Ovary (tissue), 9 donors: ENCODE data around the gene STPG4. TPM values are rescaled to one million over a fixed set of nuclear protein-coding genes. Genes with fewer than 3 reads are reported as not detected.

Experiments used
- DNase-seq, 5 donors: peaks; one replicate each; pipeline ENCODE4 v3.0.0-alpha.2; 2019 to 2020
- H3K27ac ChIP-seq, 2 donors: fragments of 200-600 bp; one replicate each; pipeline versions ENCODE4 v1.5.1 to v1.8.0; 2019 to 2022
- H3K27me3 ChIP-seq: fragments of 200-600 bp; one replicate; pipeline ENCODE4 v1.8.0; 2022
- H3K36me3 ChIP-seq: fragments of 200-600 bp; sonication (generic); one replicate; pipeline ENCODE4 v1.5.1; 2019
- H3K4me1 ChIP-seq: one replicate; pipeline ENCODE4 v1.8.1; 2013; ENCODE audit warnings: mild to moderate bottlenecking, moderate library complexity; ENCODE audit not compliant: insufficient read depth
- H3K4me3 ChIP-seq: fragments of 200-600 bp; sonication (generic); one replicate; pipeline ENCODE4 v1.5.1; 2017
- H3K9me3 ChIP-seq, 2 donors: fragments of 200-600 bp in 1 of 2; sonication (generic) in 1 of 2; one replicate each; pipeline versions ENCODE4 v1.5.1 to v1.8.1; 2013 to 2019; ENCODE audit warnings: mild to moderate bottlenecking in 1 of 2, moderate library complexity in 1 of 2
- CTCF ChIP-seq, 3 donors: fragments of 450-650 bp in 2 of 3; fragments of 200-600 bp in 1 of 3; IDR thresholded peaks; one replicate each; pipeline versions ENCODE4 v1.5.1 to v1.8.0; 2016 to 2022; ENCODE audit warnings: antibody characterized with exemption in 3 of 3, mild to moderate bottlenecking in 1 of 3
- EP300 ChIP-seq: sonication (generic); formaldehyde crosslinking; IDR thresholded peaks from one replicate; pipeline ENCODE4 v1.6.1; 2017; ENCODE audit warnings: antibody characterized with exemption
- POLR2A ChIP-seq: fragments of 450-650 bp; IDR thresholded peaks from one replicate; pipeline ENCODE4 v1.6.1; 2017; ENCODE audit warnings: antibody characterized with exemption, mild to moderate bottlenecking, moderate library complexity
- WGBS, 3 donors: extraction: QIAGEN DNeasy Blood & Tissue Kit in 1 of 3; methylation state at CpG; one replicate each; pipeline versions ENCODE4 v1.1.5 to v1.1.7; 2013 to 2017; 5-methylcytosine and 5-hydroxymethylcytosine counted together
- intact Hi-C, 4 donors: fragments of 100-400 bp; cut with DNase I; formaldehyde crosslinking; loops; one replicate each; pipeline versions ENCODE4 v1.11.0 to v1.15.1; 2022 to 2023
- polyA plus RNA-seq, 2 donors: library from polyadenylated mRNA; stranded (reverse); fragments of 200-250 nt in 1 of 2; fragments of 350-450 nt in 1 of 2; fragmentation: Illumina TruSeq in 1 of 2; extraction: RNeasy Lipid Tissue Mini Kit (QIAGEN cat#74804) in 1 of 2; gene quantifications; one replicate each; pipeline ENCODE4 v1.2.3, GENCODE V29; 2013 to 2014
- total RNA-seq, 7 donors: library from RNA; depleted of rRNA in 2 of 7; stranded (reverse); fragments of >200 nt in 2 of 7; fragmentation: NEBNext Ultra II Directional in 3 of 7; extraction: Animal tissue kit (Norgen Biotek cat#: 25700) in 3 of 7; gene quantifications; one replicate each; pipeline versions ENCODE4 v1.1.0 to v1.2.4, GENCODE V29; 2016 to 2023
- donor health status: DM: no; HTN: no; CAD: no; lungs with moderate emphysema.
- donor health status: DM: no; HTN: no; CAD: no.
- donor health status: Bipolar disorder and iron deficiency.
- donor health status: DM: yes; HTN: yes; CAD: no.
- donor health status: DM: no; HTN: no; CAD: no.
- donor health status: DM: yes; HTN: yes; CAD: no.

Gene STPG4
- total and polyA plus RNA-seq, 9 donors: 0.17 to 0.35 TPM; not detected in 7

- TF ChIP-seq EP300 (no peak), CTCF (IDR thresholded peaks at IDR 0.05) (no peak), POLR2A (no peak)
- intact Hi-C loops: loop anchor here in 1 of 4 donors (10.0 kb wide), 1 partner anchor 53 kb away; no protein-coding TSS in a partner anchor
- H3K4me3 ChIP-seq: no peak overlapping the region
- DNase-seq: peak in 1 of 5 donors; percentile 72
- H3K27me3 ChIP-seq: no peaks in the 10 kb centered on the region
- peaks cover 33% of the 10 kb centered on the region for H3K4me1 ChIP-seq
- no peaks in the 10 kb centered on the region for H3K36me3 ChIP-seq
- WGBS, 3 donors: 42 to 55% (median 46%) methylated on average over 11 of the region's 11 CpGs
- H3K9me3 ChIP-seq: no peaks in the 10 kb centered on the region
- H3K27ac ChIP-seq: peak overlapping the region; percentile 21 to 30
Observed at GRCh38 chr2:47058003-47058931, 96.8 kb downstream of the STPG4 start.

- H3K27me3 ChIP-seq: no peaks in the 10 kb centered on the region
- intact Hi-C loops: loop anchor here in 1 of 4 donors (10.0 kb wide), 1 partner anchor 53 kb away; no protein-coding TSS in a partner anchor
- peaks cover 33% of the 10 kb centered on the region for H3K4me1 ChIP-seq
- H3K27ac ChIP-seq: peak overlapping the region in 1 of 2 donors; percentile 66
- H3K4me3 ChIP-seq: no peak overlapping the region
- TF ChIP-seq EP300: no peak
- TF ChIP-seq CTCF (IDR thresholded peaks at IDR 0.05): no peak
- TF ChIP-seq POLR2A: no peak
- WGBS, 3 donors: 40 to 59% (median 46%) methylated on average over 2 of the region's 2 CpGs
- H3K36me3 ChIP-seq: no peaks in the 10 kb centered on the region
- H3K9me3 ChIP-seq: no peaks in the 10 kb centered on the region
- DNase-seq: no peak
Observed at GRCh38 chr2:47057687-47058002, 97.5 kb downstream of the STPG4 start.

- Histone ChIP-seq H3K9me3 (no peaks in the 10 kb centered on the region), H3K4me1 (peaks cover 30% of the 10 kb centered on the region), H3K27me3 (no peaks in the 10 kb centered on the region), H3K4me3 (no peak overlapping the region), H3K36me3 (no peaks in the 10 kb centered on the region), H3K27ac (peak overlapping the region in 1 of 2 donors; percentile 66)
- intact Hi-C loops: loop anchor here in 1 of 4 donors (10.0 kb wide), 1 partner anchor 52 kb away; no protein-coding TSS in a partner anchor
- peak in 3 of 5 donors; percentile 36 to 62 (median 48) for DNase-seq
- WGBS, 3 donors: 32 to 39% (median 35%) methylated on average over 15 of the region's 15 CpGs
- no peak for TF ChIP-seq POLR2A
- TF ChIP-seq CTCF (IDR thresholded peaks at IDR 0.05): no peak
- TF ChIP-seq EP300: no peak
Observed at GRCh38 chr2:47056868-47057686, 98.0 kb downstream of the STPG4 start.

- Histone ChIP-seq H3K4me3 (no peak overlapping the region), H3K9me3 (no peaks in the 10 kb centered on the region), H3K4me1 (peaks cover 27% of the 10 kb centered on the region), H3K27ac (peak overlapping the region in 1 of 2 donors; percentile 66), H3K27me3 (no peaks in the 10 kb centered on the region), H3K36me3 (no peaks in the 10 kb centered on the region)
- DNase-seq: peak in 4 of 5 donors; percentile 51 to 69 (median 63)
- intact Hi-C loops: loop anchor here in 1 of 4 donors (10.0 kb wide), 1 partner anchor 52 kb away; no protein-coding TSS in a partner anchor
- WGBS, 3 donors: 5 to 10% (median 6%) methylated on average over 5 of the region's 5 CpGs
- TF ChIP-seq CTCF (IDR thresholded peaks at IDR 0.05) (no peak), EP300 (no peak), POLR2A (no peak)
Observed at GRCh38 chr2:47056374-47056773, 98.7 kb downstream of the STPG4 start.
